ENCODE data around the gene GNA12.
"Not testable (repeated sequence)": the region's sequence is repeated elsewhere in the genome, so short reads cannot be mapped to it uniquely, and the experiment has no call there.

GNA12 gene

GRCh38 chr7:2729893-2730716 is 114.0 kb downstream of the GNA12 start:
- H3K27ac ChIP-seq (ENCODE audit: low read depth, low read length): no peak overlapping the region
- 94% methylated on average over 33 of the region's 33 CpGs for WGBS
- no peaks in the 10 kb centered on the region for H3K9me3 ChIP-seq (ENCODE audit: insufficient read depth, low read depth, low read length)
- no peaks in the 10 kb centered on the region for H3K27me3 ChIP-seq (ENCODE audit: insufficient read depth, low read length)
- no peak overlapping the region for H3K9ac ChIP-seq (ENCODE audit: low read depth, low read length)
- H3K36me3 ChIP-seq (ENCODE audit: insufficient read depth, low read length): peaks cover 51% of the 10 kb centered on the region
- no peaks in the 10 kb centered on the region for H3K4me1 ChIP-seq (ENCODE audit: insufficient read depth, low read length)
- H3K4me3 ChIP-seq (ENCODE audit: low read length): no peak overlapping the region

GRCh38 chr7:2729031-2729892 is 114.8 kb downstream of the GNA12 start:
- Histone ChIP-seq H3K4me3 (ENCODE audit: low read length) (no peak overlapping the region), H3K4me1 (ENCODE audit: insufficient read depth, low read length) (no peaks in the 10 kb centered on the region), H3K9me3 (ENCODE audit: insufficient read depth, low read depth, low read length) (no peaks in the 10 kb centered on the region), H3K27me3 (ENCODE audit: insufficient read depth, low read length) (no peaks in the 10 kb centered on the region), H3K36me3 (ENCODE audit: insufficient read depth, low read length) (peaks cover 57% of the 10 kb centered on the region), H3K27ac (ENCODE audit: low read depth, low read length) (no peak overlapping the region), H3K9ac (ENCODE audit: low read depth, low read length) (no peak overlapping the region)
- WGBS: 90% methylated on average over 37 of the region's 37 CpGs

- Histone ChIP-seq H3K4me1 (ENCODE audit: insufficient read depth, low read length) (no peaks in the 10 kb centered on the region), H3K9ac (ENCODE audit: low read depth, low read length) (no peak overlapping the region), H3K4me3 (ENCODE audit: low read length) (no peak overlapping the region), H3K9me3 (ENCODE audit: insufficient read depth, low read depth, low read length) (no peaks in the 10 kb centered on the region), H3K36me3 (ENCODE audit: insufficient read depth, low read length) (peaks cover 56% of the 10 kb centered on the region), H3K27me3 (ENCODE audit: insufficient read depth, low read length) (no peaks in the 10 kb centered on the region), H3K27ac (ENCODE audit: low read depth, low read length) (no peak overlapping the region)
- 86% methylated on average over 13 of the region's 15 CpGs for WGBS
Measured at GRCh38 chr7:2728316-2729030, 115.6 kb downstream of the GNA12 start.

- not testable (repeated sequence) for H3K27ac ChIP-seq (ENCODE audit: low read depth, low read length); H3K4me3 ChIP-seq (ENCODE audit: low read length); H3K4me1 ChIP-seq (ENCODE audit: insufficient read depth, low read length); H3K27me3 ChIP-seq (ENCODE audit: insufficient read depth, low read length); H3K9me3 ChIP-seq (ENCODE audit: insufficient read depth, low read depth, low read length); H3K9ac ChIP-seq (ENCODE audit: low read depth, low read length)
- H3K36me3 ChIP-seq (ENCODE audit: insufficient read depth, low read length): peaks cover 51% of the 10 kb centered on the region
- 83% methylated on average over 13 of the region's 13 CpGs for WGBS
Measured at GRCh38 chr7:2727206-2727605, 116.9 kb downstream of the GNA12 start.

GRCh38 chr7:2726316-2727018 is 117.6 kb downstream of the GNA12 start:
- Histone ChIP-seq H3K4me3 (ENCODE audit: low read length) (no peak overlapping the region), H3K36me3 (ENCODE audit: insufficient read depth, low read length) (peaks cover 49% of the 10 kb centered on the region), H3K9me3 (ENCODE audit: insufficient read depth, low read depth, low read length) (no peaks in the 10 kb centered on the region), H3K4me1 (ENCODE audit: insufficient read depth, low read length) (no peaks in the 10 kb centered on the region), H3K27me3 (ENCODE audit: insufficient read depth, low read length) (no peaks in the 10 kb centered on the region), H3K9ac (ENCODE audit: low read depth, low read length) (no peak overlapping the region), H3K27ac (ENCODE audit: low read depth, low read length) (no peak overlapping the region)
- WGBS: 90% methylated on average over 18 of the region's 18 CpGs

- Histone ChIP-seq H3K27me3 (ENCODE audit: insufficient read depth, low read length) (no peaks in the 10 kb centered on the region), H3K9ac (ENCODE audit: low read depth, low read length) (no peak overlapping the region), H3K4me3 (ENCODE audit: low read length) (no peak overlapping the region), H3K9me3 (ENCODE audit: insufficient read depth, low read depth, low read length) (no peaks in the 10 kb centered on the region), H3K4me1 (ENCODE audit: insufficient read depth, low read length) (no peaks in the 10 kb centered on the region), H3K27ac (ENCODE audit: low read depth, low read length) (no peak overlapping the region), H3K36me3 (ENCODE audit: insufficient read depth, low read length) (peaks cover 39% of the 10 kb centered on the region)
- 93% methylated on average over 34 of the region's 34 CpGs for WGBS
Measured at GRCh38 chr7:2725178-2726105, 118.7 kb downstream of the GNA12 start.

- Histone ChIP-seq H3K27ac (ENCODE audit: low read depth, low read length) (no peak overlapping the region), H3K4me1 (ENCODE audit: insufficient read depth, low read length) (no peaks in the 10 kb centered on the region), H3K36me3 (ENCODE audit: insufficient read depth, low read length) (peaks cover 35% of the 10 kb centered on the region), H3K9ac (ENCODE audit: low read depth, low read length) (no peak overlapping the region), H3K9me3 (ENCODE audit: insufficient read depth, low read depth, low read length) (no peaks in the 10 kb centered on the region), H3K4me3 (ENCODE audit: low read length) (no peak overlapping the region), H3K27me3 (ENCODE audit: insufficient read depth, low read length) (no peaks in the 10 kb centered on the region)
- WGBS: 94% methylated on average over 31 of the region's 31 CpGs
Measured at GRCh38 chr7:2724453-2725177, 119.5 kb downstream of the GNA12 start.

- H3K36me3 ChIP-seq (ENCODE audit: insufficient read depth, low read length): peaks cover 30% of the 10 kb centered on the region
- H3K27me3 ChIP-seq (ENCODE audit: insufficient read depth, low read length); H3K4me3 ChIP-seq (ENCODE audit: low read length); H3K9me3 ChIP-seq (ENCODE audit: insufficient read depth, low read depth, low read length); H3K9ac ChIP-seq (ENCODE audit: low read depth, low read length); H3K27ac ChIP-seq (ENCODE audit: low read depth, low read length); H3K4me1 ChIP-seq (ENCODE audit: insufficient read depth, low read length): not testable (repeated sequence)
- WGBS: 95% methylated on average over 15 of the region's 15 CpGs
Measured at GRCh38 chr7:2724036-2724435, 120.1 kb downstream of the GNA12 start.

GRCh38 chr7:2723138-2723850 is 120.8 kb downstream of the GNA12 start:
- Histone ChIP-seq H3K9ac (ENCODE audit: low read depth, low read length) (no peak overlapping the region), H3K27me3 (ENCODE audit: insufficient read depth, low read length) (no peaks in the 10 kb centered on the region), H3K27ac (ENCODE audit: low read depth, low read length) (no peak overlapping the region), H3K36me3 (ENCODE audit: insufficient read depth, low read length) (peaks cover 29% of the 10 kb centered on the region), H3K4me3 (ENCODE audit: low read length) (no peak overlapping the region), H3K4me1 (ENCODE audit: insufficient read depth, low read length) (no peaks in the 10 kb centered on the region), H3K9me3 (ENCODE audit: insufficient read depth, low read depth, low read length) (no peaks in the 10 kb centered on the region)
- 91% methylated on average over 23 of the region's 23 CpGs for WGBS
